ENCODE measurements around the gene POP7.
"Not testable (repeated sequence)": the region's sequence is repeated elsewhere in the genome, so short reads cannot be mapped to it uniquely, and the experiment has no call there.

GRCh38 chr7:100717073-100717472, 11.2 kb downstream of the POP7 start:
- not testable (repeated sequence) for TF ChIP-seq POLR2A, CTCF (IDR thresholded peaks at IDR 0.05)

Data from thyroid gland (tissue), 4 donors.